HG03280 (cell line): ENCODE measurements around the gene ABCA13.

Source experiments
- ATAC-seq: cut with Tn5 transposase; IDR thresholded peaks from one replicate; pipeline ENCODE4 v1.9.1; 2021; ENCODE audit warnings: mild to moderate bottlenecking, moderate library complexity; ENCODE audit not compliant: unreplicated experiment

The ABCA13 gene

GRCh38 chr7:48426331-48426965, 255.2 kb downstream of the ABCA13 start:
- no peak for ATAC-seq

DNA sequence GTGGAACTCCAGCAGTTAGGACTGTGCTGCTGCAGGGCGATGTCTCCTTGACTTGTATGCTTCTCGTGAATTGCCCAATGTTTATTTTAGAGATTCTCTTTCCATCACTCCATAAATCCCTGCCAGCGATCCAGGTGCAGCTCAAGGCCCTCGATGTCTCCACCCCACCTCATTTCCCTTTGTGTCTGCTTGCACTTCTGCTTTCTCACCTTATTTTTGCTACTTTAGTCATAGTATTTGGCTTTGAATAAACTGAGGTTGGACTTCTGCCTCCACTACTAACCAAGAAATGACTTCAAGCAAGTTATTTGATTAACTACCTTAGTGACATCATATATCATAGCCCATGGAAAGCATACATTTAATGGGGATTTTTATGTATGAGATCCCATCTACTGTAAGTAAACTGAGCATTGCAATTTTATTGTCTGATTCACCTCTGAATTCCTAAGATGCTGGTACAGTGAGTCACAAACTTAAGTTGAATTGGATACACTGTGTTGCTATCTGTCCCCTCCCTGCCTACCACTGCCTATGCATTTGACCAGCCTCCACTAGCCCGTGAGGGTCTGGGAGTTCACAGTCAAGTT, 255.8 kb downstream of the ABCA13 start:
- no peak for ATAC-seq

- ATAC-seq, result no peak
These were observed 256.4 kb downstream of the ABCA13 start for GRCh38 chr7:48427671-48428070.

DNA sequence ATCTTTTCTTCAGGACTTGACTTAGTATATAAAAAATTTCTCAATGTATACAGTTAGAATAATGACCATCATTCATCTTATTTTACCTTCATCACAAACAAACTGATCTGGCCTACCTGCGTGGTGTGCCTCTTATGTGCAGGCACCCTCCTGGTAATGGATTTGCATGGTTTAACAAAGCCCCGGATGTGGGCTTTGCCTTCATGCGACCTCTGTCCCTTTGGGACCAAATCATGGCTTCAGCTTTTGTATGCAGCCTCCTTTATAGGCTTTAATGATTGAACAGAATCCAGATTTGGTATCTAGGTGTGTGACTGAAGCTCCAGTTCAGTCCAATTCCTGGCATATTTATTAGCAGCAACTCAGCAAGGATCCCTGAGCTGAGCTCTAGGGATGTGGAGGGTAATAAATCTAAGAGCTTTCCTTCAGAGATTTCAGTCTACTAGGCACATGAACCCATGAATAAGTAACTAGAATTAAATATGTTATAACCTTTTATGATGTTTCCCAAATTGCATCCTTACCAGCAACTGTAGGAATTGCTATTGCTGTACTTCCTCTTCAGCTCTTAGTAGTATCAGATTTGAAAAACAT, 256.9 kb downstream of the ABCA13 start:
- no peak for ATAC-seq

- no peak for ATAC-seq
These were observed 257.9 kb downstream of the ABCA13 start for GRCh38 chr7:48429117-48429516.

DNA sequence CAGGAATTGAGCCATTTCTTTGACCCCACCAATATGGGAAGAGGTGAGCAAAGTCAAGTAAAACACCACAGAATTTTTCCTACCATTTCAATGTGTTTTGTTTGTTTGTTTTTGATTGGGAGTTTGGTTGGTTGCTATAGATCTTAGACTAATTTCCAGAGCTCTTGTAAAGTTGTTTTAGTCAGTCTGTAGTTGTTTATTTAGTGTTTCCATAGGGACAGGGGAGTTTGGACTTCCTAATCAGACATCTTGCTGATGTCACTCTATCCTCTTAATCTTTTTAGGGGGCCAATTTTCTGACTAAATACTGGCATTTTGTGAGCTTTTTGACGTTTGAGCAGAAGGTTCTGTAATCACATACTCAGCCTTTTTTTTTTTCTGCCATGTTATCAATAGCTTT, 266.9 kb downstream of the ABCA13 start:
- no peak for ATAC-seq

DNA sequence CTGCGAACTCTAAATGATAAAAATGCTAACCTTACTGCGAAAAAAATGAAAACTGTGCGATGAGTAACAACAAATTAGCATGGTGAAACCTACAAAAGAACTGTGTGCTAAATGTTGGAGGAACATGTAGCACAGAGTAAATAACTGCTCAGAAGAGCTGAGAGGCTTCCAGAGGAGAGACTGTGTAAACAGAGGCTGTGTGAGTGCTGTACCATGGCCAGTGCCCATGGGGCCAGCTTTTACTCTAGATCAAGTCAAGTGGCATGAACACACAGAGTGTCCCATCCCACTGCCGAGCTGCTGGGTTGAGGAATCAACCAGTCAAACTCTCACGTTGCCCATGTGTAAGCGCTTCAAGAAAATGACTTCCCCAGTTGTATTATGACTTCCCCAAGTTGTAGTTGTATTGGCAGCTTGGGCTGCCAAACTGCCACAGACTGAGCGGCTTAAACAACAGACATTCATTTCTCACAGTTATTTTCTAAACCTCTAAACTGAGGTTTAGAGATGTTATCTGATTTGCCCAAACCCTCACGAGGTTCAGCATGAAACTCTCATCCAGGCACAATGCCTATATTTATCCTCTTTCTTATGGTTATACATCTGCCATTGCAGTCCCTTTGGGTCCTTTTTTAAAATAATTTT, 270.7 kb downstream of the ABCA13 start:
- ATAC-seq, result no peak

GRCh38 chr7:48443051-48443450, 271.8 kb downstream of the ABCA13 start:
- ATAC-seq, result no peak

DNA sequence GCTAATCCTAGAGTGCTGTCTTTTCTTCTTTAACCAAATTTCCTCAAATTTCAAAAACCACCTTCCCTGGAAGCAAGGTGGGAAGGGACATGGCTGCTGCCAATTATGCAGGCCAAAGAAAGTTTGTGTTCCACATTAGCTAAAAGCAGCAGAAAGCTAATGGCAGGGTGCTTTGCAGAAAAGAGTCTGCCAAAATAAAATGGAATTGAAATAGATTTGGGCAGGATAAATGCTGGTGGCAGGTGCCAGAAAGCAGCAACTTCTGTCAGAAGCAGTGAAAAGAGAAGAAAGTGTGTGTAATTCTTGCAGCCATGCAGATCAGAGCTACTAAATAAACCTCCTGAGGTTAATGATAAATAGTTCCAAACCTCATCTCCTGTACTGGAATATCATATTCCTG, 275.5 kb downstream of the ABCA13 start:
- no peak for ATAC-seq

DNA sequence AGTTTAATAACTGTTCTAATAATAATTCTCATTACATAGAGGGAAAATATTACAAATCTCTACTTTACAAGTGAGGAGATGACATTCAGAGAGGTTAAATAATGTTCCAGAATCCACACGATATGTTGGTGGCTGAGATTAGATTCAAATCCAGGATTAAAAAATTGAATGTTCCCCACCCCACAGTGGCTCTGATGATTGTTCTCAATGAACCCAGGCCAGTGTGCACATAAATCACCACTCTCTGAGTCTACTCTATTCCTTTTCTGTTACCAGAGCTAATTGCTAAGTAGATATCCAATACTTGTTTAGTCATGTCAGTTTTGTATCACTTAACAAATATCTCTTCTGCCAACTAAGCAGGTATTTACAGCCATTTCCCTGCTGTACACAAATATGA, 281.0 kb downstream of the ABCA13 start:
- no peak for ATAC-seq

- no peak for ATAC-seq
These were observed 283.5 kb downstream of the ABCA13 start for GRCh38 chr7:48454750-48455192.

- ATAC-seq, result no peak
These were observed 284.1 kb downstream of the ABCA13 start for GRCh38 chr7:48455363-48455762.

GRCh38 chr7:48458701-48459524, 287.7 kb downstream of the ABCA13 start:
- no peak for ATAC-seq

DNA sequence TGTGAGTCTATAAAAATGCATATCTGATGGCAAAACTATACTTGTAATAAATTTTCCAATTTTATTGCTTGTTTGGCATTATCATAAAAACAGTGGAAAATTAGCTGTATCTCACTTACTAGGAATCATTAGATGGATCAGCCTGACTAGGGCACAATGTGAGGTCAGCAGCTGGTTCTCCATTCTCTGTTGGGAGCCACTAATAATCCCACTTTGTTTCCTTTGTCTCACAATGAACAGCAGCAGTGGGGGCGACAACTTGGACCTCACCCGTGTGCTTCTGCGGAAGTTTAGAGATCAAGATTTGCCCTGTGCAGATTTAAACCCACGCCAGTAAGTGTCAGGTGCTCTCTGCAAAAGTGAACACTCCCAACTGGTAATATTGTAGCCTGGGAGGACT, 295.5 kb downstream of the ABCA13 start:
- ATAC-seq, result no peak

GRCh38 chr7:48471196-48471595, 299.9 kb downstream of the ABCA13 start:
- ATAC-seq, result no peak

GRCh38 chr7:48472640-48473039, 301.4 kb downstream of the ABCA13 start:
- ATAC-seq, result no peak

- no peak for ATAC-seq
These were observed 302.1 kb downstream of the ABCA13 start for GRCh38 chr7:48473205-48473865.

DNA sequence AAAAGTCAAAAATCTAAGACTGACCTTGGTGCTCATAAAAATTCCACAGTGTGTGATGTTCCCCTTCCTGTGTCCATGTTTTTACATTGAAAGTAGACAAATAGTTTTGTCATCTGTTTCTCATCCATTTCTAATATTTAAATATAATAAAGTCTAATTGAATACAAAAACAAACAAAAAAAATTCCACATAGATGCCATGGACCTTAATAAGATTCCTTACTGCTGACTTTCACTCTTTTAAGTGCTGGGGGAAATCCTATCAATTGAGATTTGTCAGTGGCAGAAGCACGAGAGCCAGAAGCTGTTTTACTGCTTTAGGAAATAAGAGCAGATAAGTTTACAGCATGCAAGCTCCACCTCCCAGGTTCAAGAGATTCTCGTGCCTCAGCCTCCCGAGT, 310.0 kb downstream of the ABCA13 start:
- no peak for ATAC-seq

GRCh38 chr7:48497521-48497920, 326.3 kb downstream of the ABCA13 start:
- no peak for ATAC-seq

DNA sequence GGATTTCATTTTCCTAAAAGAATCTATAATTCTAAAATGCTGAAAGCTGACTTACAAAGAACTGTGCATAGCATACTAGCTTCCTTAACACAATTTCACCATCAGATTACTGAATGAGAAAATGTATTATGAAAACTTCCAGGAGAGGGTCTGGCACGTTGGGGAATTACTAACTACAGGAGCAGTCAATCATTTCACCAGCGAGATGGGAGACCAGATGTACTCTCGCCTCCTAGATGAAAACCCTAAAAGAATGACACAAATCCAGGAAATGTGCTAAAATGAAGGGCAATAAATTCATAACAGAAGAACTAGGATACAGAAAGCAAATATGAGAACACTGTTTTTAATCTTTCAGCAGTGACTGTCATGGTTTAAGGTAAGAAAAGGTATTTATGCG, 330.8 kb downstream of the ABCA13 start:
- ATAC-seq, result no peak

DNA sequence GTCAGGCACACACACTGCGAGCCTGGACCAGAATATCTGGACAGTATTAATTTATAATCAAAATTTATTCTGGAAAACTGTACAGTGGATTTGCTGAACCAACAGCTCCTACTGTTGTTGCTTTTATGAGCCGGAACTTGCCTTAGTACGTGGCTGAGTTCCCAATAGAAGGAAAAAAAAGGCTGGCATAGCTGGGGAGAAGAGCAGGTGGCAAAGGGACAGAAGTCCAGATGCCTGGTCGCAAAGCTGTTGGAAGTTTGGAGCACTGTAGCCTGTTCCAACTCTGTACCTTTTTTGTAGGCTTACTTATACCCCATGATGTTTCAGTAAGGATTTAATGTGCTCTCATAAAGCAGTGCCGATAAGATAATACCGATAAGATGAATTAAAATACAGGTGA, 333.8 kb downstream of the ABCA13 start:
- ATAC-seq, result no peak
